ENCODE measurements around the gene GNAT2. TPM values are rescaled to one million over a fixed set of nuclear protein-coding genes. Genes with fewer than 3 reads are reported as not detected.

GNAT2 gene
- polyA plus RNA-seq, 2 donors: not detected

- H3K36me3 ChIP-seq (ENCODE audit: control insufficient read depth in 2 of 2, insufficient read depth in 2 of 2, low read length in 1 of 2): peaks cover 0 to 6% of the 10 kb centered on the region in 2 donors
- no peaks in the 10 kb centered on the region for H3K27me3 ChIP-seq (ENCODE audit: control insufficient read depth in 1 of 2, insufficient read depth in 2 of 2, low read length in 2 of 2)
- H3K4me1 ChIP-seq (ENCODE audit: control insufficient read depth in 2 of 2, insufficient read depth in 2 of 2, low read length in 1 of 2): peaks cover 0 to 10% of the 10 kb centered on the region in 2 donors
- H3K4me3 ChIP-seq (ENCODE audit: low read depth in 1 of 2, low read length in 2 of 2): no peak overlapping the region
- H3K9me3 ChIP-seq (ENCODE audit: control insufficient read depth in 2 of 2, insufficient read depth in 1 of 2, low read depth in 1 of 2, low read length in 1 of 2): no peaks in the 10 kb centered on the region
- 73 to 80% methylated on average over 7 of the region's 7 CpGs for WGBS, 2 donors
- H3K27ac ChIP-seq (ENCODE audit: low read depth in 2 of 2, low read length in 1 of 2): no peak overlapping the region
Observed at GRCh38 chr1:109657970-109658369, 38.6 kb upstream of the GNAT2 start.

- Histone ChIP-seq H3K27ac (ENCODE audit: low read depth in 2 of 2, low read length in 1 of 2) (no peak overlapping the region), H3K4me1 (ENCODE audit: control insufficient read depth in 2 of 2, insufficient read depth in 2 of 2, low read length in 1 of 2) (peaks cover 0 to 10% of the 10 kb centered on the region in 2 donors), H3K27me3 (ENCODE audit: control insufficient read depth in 1 of 2, insufficient read depth in 2 of 2, low read length in 2 of 2) (no peaks in the 10 kb centered on the region), H3K9me3 (ENCODE audit: control insufficient read depth in 2 of 2, insufficient read depth in 1 of 2, low read depth in 1 of 2, low read length in 1 of 2) (no peaks in the 10 kb centered on the region), H3K36me3 (ENCODE audit: control insufficient read depth in 2 of 2, insufficient read depth in 2 of 2, low read length in 1 of 2) (peaks cover 0 to 6% of the 10 kb centered on the region in 2 donors), H3K4me3 (ENCODE audit: low read depth in 1 of 2, low read length in 2 of 2) (no peak overlapping the region)
- 89 to 90% methylated on average over 4 of the region's 4 CpGs for WGBS, 2 donors
Observed at GRCh38 chr1:109657395-109657794, 38.0 kb upstream of the GNAT2 start.

- WGBS, 2 donors: 1 to 3% methylated on average over 54 of the region's 54 CpGs
- H3K27ac ChIP-seq (ENCODE audit: low read depth in 2 of 2, low read length in 1 of 2): peak within 1 kb of the TSS; percentile 88
- H3K4me3 ChIP-seq (ENCODE audit: low read depth in 1 of 2, low read length in 2 of 2): peak within 1 kb of the TSS; percentile 71 to 76
- no peaks in the 10 kb centered on the region for H3K9me3 ChIP-seq (ENCODE audit: control insufficient read depth in 2 of 2, insufficient read depth in 1 of 2, low read depth in 1 of 2, low read length in 1 of 2)
- peaks cover 0 to 10% of the 10 kb centered on the region in 2 donors for H3K4me1 ChIP-seq (ENCODE audit: control insufficient read depth in 2 of 2, insufficient read depth in 2 of 2, low read length in 1 of 2)
- no peaks in the 10 kb centered on the region for H3K27me3 ChIP-seq (ENCODE audit: control insufficient read depth in 1 of 2, insufficient read depth in 2 of 2, low read length in 2 of 2)
- H3K36me3 ChIP-seq (ENCODE audit: control insufficient read depth in 2 of 2, insufficient read depth in 2 of 2, low read length in 1 of 2): peaks cover 0 to 6% of the 10 kb centered on the region in 2 donors
Observed at GRCh38 chr1:109655615-109656519, 36.5 kb upstream of the GNAT2 start, which contains the start of gene GSTM4. TSS of gene GSTM4 (plus strand) at chr1:109656099. CDS start at chr1:109656390, 291 bp downstream.

GRCh38 chr1:109654519-109654918, 35.1 kb upstream of the GNAT2 start:
- Histone ChIP-seq H3K4me3 (ENCODE audit: low read depth in 1 of 2, low read length in 2 of 2) (no peak overlapping the region), H3K27me3 (ENCODE audit: control insufficient read depth in 1 of 2, insufficient read depth in 2 of 2, low read length in 2 of 2) (no peaks in the 10 kb centered on the region), H3K36me3 (ENCODE audit: control insufficient read depth in 2 of 2, insufficient read depth in 2 of 2, low read length in 1 of 2) (peaks cover 0 to 6% of the 10 kb centered on the region in 2 donors), H3K4me1 (ENCODE audit: control insufficient read depth in 2 of 2, insufficient read depth in 2 of 2, low read length in 1 of 2) (peaks cover 0 to 10% of the 10 kb centered on the region in 2 donors), H3K27ac (ENCODE audit: low read depth in 2 of 2, low read length in 1 of 2) (no peak overlapping the region), H3K9me3 (ENCODE audit: control insufficient read depth in 2 of 2, insufficient read depth in 1 of 2, low read depth in 1 of 2, low read length in 1 of 2) (no peaks in the 10 kb centered on the region)
- 90 to 92% methylated on average over 12 of the region's 12 CpGs for WGBS, 2 donors

- no peaks in the 10 kb centered on the region for H3K27me3 ChIP-seq (ENCODE audit: control insufficient read depth in 1 of 2, insufficient read depth in 2 of 2, low read length in 2 of 2)
- no peaks in the 10 kb centered on the region for H3K36me3 ChIP-seq (ENCODE audit: control insufficient read depth in 2 of 2, insufficient read depth in 2 of 2, low read length in 1 of 2)
- H3K4me1 ChIP-seq (ENCODE audit: control insufficient read depth in 2 of 2, insufficient read depth in 2 of 2, low read length in 1 of 2): peaks cover 0 to 10% of the 10 kb centered on the region in 2 donors
- no peak overlapping the region for H3K27ac ChIP-seq (ENCODE audit: low read depth in 2 of 2, low read length in 1 of 2)
- H3K9me3 ChIP-seq (ENCODE audit: control insufficient read depth in 2 of 2, insufficient read depth in 1 of 2, low read depth in 1 of 2, low read length in 1 of 2): no peaks in the 10 kb centered on the region
- no peak overlapping the region for H3K4me3 ChIP-seq (ENCODE audit: low read depth in 1 of 2, low read length in 2 of 2)
- WGBS, 2 donors: 57 to 60% methylated on average over 2 of the region's 2 CpGs
Observed at GRCh38 chr1:109653306-109653705, 33.9 kb upstream of the GNAT2 start.

- Histone ChIP-seq H3K36me3 (ENCODE audit: control insufficient read depth in 2 of 2, insufficient read depth in 2 of 2, low read length in 1 of 2) (no peaks in the 10 kb centered on the region), H3K4me3 (ENCODE audit: low read depth in 1 of 2, low read length in 2 of 2) (no peak overlapping the region), H3K9me3 (ENCODE audit: control insufficient read depth in 2 of 2, insufficient read depth in 1 of 2, low read depth in 1 of 2, low read length in 1 of 2) (no peaks in the 10 kb centered on the region), H3K27me3 (ENCODE audit: control insufficient read depth in 1 of 2, insufficient read depth in 2 of 2, low read length in 2 of 2) (no peaks in the 10 kb centered on the region), H3K27ac (ENCODE audit: low read depth in 2 of 2, low read length in 1 of 2) (no peak overlapping the region), H3K4me1 (ENCODE audit: control insufficient read depth in 2 of 2, insufficient read depth in 2 of 2, low read length in 1 of 2) (peaks cover 0 to 9% of the 10 kb centered on the region in 2 donors)
- WGBS, 2 donors: 62 to 72% methylated on average over 2 of the region's 2 CpGs
Observed at GRCh38 chr1:109652402-109652801, 33.0 kb upstream of the GNAT2 start.

GRCh38 chr1:109650609-109651008, 31.2 kb upstream of the GNAT2 start:
- WGBS, 2 donors: 79 to 87% methylated on average over 3 of the region's 3 CpGs
- H3K27ac ChIP-seq (ENCODE audit: low read depth in 2 of 2, low read length in 1 of 2): no peak overlapping the region
- H3K36me3 ChIP-seq (ENCODE audit: control insufficient read depth in 2 of 2, insufficient read depth in 2 of 2, low read length in 1 of 2): no peaks in the 10 kb centered on the region
- no peak overlapping the region for H3K4me3 ChIP-seq (ENCODE audit: low read depth in 1 of 2, low read length in 2 of 2)
- H3K27me3 ChIP-seq (ENCODE audit: control insufficient read depth in 1 of 2, insufficient read depth in 2 of 2, low read length in 2 of 2): no peaks in the 10 kb centered on the region
- peaks cover 0 to 7% of the 10 kb centered on the region in 2 donors for H3K4me1 ChIP-seq (ENCODE audit: control insufficient read depth in 2 of 2, insufficient read depth in 2 of 2, low read length in 1 of 2)
- H3K9me3 ChIP-seq (ENCODE audit: control insufficient read depth in 2 of 2, insufficient read depth in 1 of 2, low read depth in 1 of 2, low read length in 1 of 2): no peaks in the 10 kb centered on the region

GRCh38 chr1:109649491-109649914, 30.1 kb upstream of the GNAT2 start:
- Histone ChIP-seq H3K4me3 (ENCODE audit: low read depth in 1 of 2, low read length in 2 of 2) (peak overlapping the region in 1 of 2 donors; percentile 15), H3K36me3 (ENCODE audit: control insufficient read depth in 2 of 2, insufficient read depth in 2 of 2, low read length in 1 of 2) (no peaks in the 10 kb centered on the region), H3K27me3 (ENCODE audit: control insufficient read depth in 1 of 2, insufficient read depth in 2 of 2, low read length in 2 of 2) (no peaks in the 10 kb centered on the region), H3K27ac (ENCODE audit: low read depth in 2 of 2, low read length in 1 of 2) (no peak overlapping the region), H3K4me1 (ENCODE audit: control insufficient read depth in 2 of 2, insufficient read depth in 2 of 2, low read length in 1 of 2) (peaks cover 0 to 1% of the 10 kb centered on the region in 2 donors), H3K9me3 (ENCODE audit: control insufficient read depth in 2 of 2, insufficient read depth in 1 of 2, low read depth in 1 of 2, low read length in 1 of 2) (no peaks in the 10 kb centered on the region)
- 61 to 73% methylated on average over 4 of the region's 4 CpGs for WGBS, 2 donors

GRCh38 chr1:109644670-109645069, 25.3 kb upstream of the GNAT2 start:
- no peak overlapping the region for H3K27ac ChIP-seq (ENCODE audit: low read depth in 2 of 2, low read length in 1 of 2)
- H3K4me3 ChIP-seq (ENCODE audit: low read depth in 1 of 2, low read length in 2 of 2): no peak overlapping the region
- 25 to 51% methylated on average over 5 to 10 of the region's 10 CpGs for WGBS, 2 donors
- H3K9me3 ChIP-seq (ENCODE audit: control insufficient read depth in 2 of 2, insufficient read depth in 1 of 2, low read depth in 1 of 2, low read length in 1 of 2): no peaks in the 10 kb centered on the region
- no peaks in the 10 kb centered on the region for H3K4me1 ChIP-seq (ENCODE audit: control insufficient read depth in 2 of 2, insufficient read depth in 2 of 2, low read length in 1 of 2)
- H3K36me3 ChIP-seq (ENCODE audit: control insufficient read depth in 2 of 2, insufficient read depth in 2 of 2, low read length in 1 of 2): no peaks in the 10 kb centered on the region
- no peaks in the 10 kb centered on the region for H3K27me3 ChIP-seq (ENCODE audit: control insufficient read depth in 1 of 2, insufficient read depth in 2 of 2, low read length in 2 of 2)

All from esophagus (tissue), 2 donors.